Skeletal muscle satellite cell (primary cell): Measurements from ENCODE around the gene KPNB1. TPM values are rescaled to one million over a fixed set of nuclear protein-coding genes. Genes with fewer than 3 reads are reported as not detected.

Experiments
- H3K27me3 ChIP-seq: 2 replicates; pipeline ENCODE4 v1.7.0; 2013; ENCODE audit warnings: low read length; ENCODE audit not compliant: control insufficient read depth, insufficient read depth
- H3K36me3 ChIP-seq: 2 replicates; pipeline ENCODE4 v1.7.0; 2013; ENCODE audit warnings: mild to moderate bottlenecking, control low read depth, low read length; ENCODE audit not compliant: insufficient read depth
- H3K4me1 ChIP-seq: 2 replicates; pipeline ENCODE4 v1.7.0; 2013; ENCODE audit warnings: low read length; ENCODE audit not compliant: control insufficient read depth, insufficient read depth
- H3K4me2 ChIP-seq: 2 replicates; pipeline ENCODE4 v1.7.0; 2013; ENCODE audit warnings: mild to moderate bottlenecking, low read length
- H3K4me3 ChIP-seq: 2 replicates; pipeline ENCODE4 v1.7.0; 2013; ENCODE audit warnings: low read length
- H3K9ac ChIP-seq: 2 replicates; pipeline ENCODE4 v1.7.0; 2013; ENCODE audit warnings: mild to moderate bottlenecking, low read depth, low read length, moderate library complexity
- H3K9me3 ChIP-seq: replicated peaks from 2 replicates; pipeline ENCODE4 v1.7.0; 2013; ENCODE audit warnings: mild to moderate bottlenecking, control low read depth, low read length
- small RNA-seq: library from RNA; depleted of rRNA; stranded (forward); fragments of <200 nt; gene quantifications from one replicate; pipeline ENCODE3, GENCODE V24; 2012

The KPNB1 gene

DNA sequence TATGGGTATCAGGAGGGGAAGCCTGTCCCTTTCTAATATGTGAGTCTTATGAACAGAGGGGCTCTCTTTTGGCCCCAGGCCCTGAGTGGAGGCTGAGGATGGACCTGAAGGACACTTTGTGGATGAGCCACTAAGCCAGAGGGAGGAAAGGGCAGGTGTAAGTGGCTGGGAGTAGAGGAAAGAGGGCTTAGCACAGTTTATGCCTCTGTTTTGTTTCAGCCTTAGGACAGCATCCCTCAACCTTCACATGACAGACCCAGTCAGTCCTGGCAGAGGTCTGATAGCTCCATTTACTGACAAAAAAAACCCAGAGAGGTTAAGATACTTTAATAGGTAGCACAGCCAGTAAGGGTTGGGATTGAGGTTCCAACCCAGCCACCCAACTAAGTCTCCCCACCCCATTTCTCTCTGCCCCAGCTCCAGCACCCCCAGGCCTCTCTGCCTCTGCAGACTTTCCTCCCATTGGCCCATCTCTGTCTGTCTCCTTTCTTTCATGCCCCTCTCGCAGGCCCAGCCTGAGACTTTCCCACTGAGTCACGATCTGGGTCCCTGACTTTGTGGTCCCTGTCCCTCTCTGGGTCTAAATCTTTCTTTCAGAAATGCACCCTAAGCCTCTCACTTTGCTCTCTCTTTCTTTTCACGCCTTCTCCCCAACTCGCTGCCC is 78.6 kb downstream of the KPNB1 start:
- Histone ChIP-seq H3K4me3 (no peak overlapping the region), H3K9ac (no peak overlapping the region), H3K4me1 (no peaks in the 10 kb centered on the region), H3K4me2 (no peak overlapping the region), H3K27me3 (peaks cover 88% of the 10 kb centered on the region), H3K36me3 (no peaks in the 10 kb centered on the region), H3K9me3 (no peaks in the 10 kb centered on the region)

DNA sequence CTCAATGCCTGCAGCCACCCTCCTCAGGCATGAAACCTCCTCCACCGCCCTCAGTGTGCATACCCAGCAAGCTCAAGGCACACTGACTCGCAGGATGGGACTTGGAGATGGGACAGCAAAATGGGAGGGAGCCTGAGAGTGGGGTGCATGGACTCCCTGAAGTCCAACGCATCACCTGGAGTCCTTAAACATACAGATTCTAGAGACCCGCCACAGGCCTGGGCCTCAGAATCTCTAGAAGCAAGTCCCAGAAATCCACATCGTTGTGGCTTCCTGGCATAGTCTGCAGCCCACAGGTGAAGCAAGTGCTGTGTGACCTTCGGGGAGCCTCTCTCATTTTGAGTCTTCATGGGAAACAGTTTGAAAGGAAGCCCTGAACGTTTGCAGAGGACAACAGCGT is 79.8 kb downstream of the KPNB1 start:
- Histone ChIP-seq H3K36me3 (no peaks in the 10 kb centered on the region), H3K9me3 (no peaks in the 10 kb centered on the region), H3K27me3 (peaks cover 90% of the 10 kb centered on the region), H3K4me2 (no peak overlapping the region), H3K4me1 (no peaks in the 10 kb centered on the region), H3K4me3 (no peak overlapping the region), H3K9ac (no peak overlapping the region)

DNA sequence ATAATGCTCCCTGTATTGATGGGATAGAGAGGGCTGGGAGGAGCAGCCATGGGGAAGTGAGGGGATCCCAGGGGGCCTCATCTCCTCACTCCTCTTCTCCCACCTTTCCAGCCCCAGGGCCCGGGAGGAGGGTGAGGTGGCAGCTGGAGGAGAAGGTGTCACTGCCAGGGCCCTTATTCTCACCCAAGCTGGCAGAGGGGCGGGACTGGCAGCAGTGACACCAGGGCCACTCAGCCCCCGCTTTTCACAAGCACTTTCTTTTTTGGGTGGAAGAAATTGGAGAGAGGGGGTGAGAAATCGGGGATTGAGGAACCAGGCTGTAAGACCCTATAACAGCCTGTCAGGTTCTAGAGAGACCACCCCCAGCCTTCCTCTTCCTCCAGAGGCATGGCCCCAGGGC is 81.0 kb downstream of the KPNB1 start:
- H3K36me3 ChIP-seq = no peaks in the 10 kb centered on the region
- H3K4me2 ChIP-seq = no peak overlapping the region
- H3K9ac ChIP-seq = no peak overlapping the region
- no peaks in the 10 kb centered on the region for H3K9me3 ChIP-seq
- H3K4me3 ChIP-seq = no peak overlapping the region
- H3K27me3 ChIP-seq = peaks cover 91% of the 10 kb centered on the region
- no peaks in the 10 kb centered on the region for H3K4me1 ChIP-seq

DNA sequence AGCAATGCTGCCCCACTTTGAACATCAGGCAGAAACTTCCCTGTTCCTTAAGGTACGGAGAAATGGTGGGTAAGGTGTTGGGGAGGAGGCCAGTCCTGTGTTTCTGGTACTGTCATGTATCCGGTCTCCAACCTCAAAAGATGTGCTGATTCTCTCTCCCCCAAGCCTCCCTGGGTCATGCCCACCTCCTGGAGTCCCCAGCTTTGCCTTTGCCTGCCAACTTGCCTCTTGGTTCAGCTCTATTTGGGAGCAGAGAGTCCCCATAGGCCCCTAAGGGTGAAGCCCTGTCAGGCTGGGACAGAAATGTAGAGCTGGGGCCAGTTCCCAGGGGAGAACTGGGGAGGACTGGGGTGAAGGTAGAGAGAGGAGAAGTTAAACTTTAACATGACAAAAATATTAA is 81.7 kb downstream of the KPNB1 start:
- Histone ChIP-seq H3K4me3 (no peak overlapping the region), H3K4me2 (no peak overlapping the region), H3K27me3 (peaks cover 91% of the 10 kb centered on the region), H3K9ac (no peak overlapping the region), H3K36me3 (no peaks in the 10 kb centered on the region), H3K9me3 (no peaks in the 10 kb centered on the region), H3K4me1 (no peaks in the 10 kb centered on the region)

DNA sequence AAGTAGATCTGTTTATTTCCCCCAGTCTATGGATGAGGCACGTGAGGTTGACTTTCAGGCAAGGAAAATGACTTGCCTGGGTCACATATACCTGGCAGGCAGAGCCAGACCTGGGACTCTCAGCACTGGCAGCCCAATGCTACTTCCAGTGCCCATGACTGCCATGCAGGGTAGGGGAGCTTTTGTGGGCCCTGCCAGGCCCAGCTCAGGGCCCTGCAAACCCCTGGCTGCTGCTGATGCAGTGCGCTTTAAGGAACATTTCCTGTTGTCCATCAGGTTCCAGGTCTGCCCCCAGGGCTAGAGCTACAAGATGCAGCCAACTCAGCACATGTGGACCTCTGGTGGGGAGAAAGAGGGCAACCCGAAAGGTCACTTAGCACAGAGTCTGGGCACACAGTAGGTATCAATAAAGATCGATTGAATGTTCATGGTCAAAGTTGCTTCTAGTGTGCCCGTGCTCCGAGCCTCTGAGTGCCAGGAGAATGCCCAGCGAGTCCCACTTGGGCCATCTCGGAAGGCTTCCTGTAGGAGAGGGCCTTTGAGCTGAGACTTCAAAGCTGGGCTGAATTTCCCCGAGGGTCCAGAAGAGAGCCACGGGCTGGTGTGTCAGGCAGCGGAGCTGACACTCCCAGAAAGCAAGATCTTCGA is 82.8 kb downstream of the KPNB1 start:
- H3K4me1 ChIP-seq = no peaks in the 10 kb centered on the region
- peaks cover 91% of the 10 kb centered on the region for H3K27me3 ChIP-seq
- no peak overlapping the region for H3K4me2 ChIP-seq
- no peaks in the 10 kb centered on the region for H3K36me3 ChIP-seq
- H3K9ac ChIP-seq = no peak overlapping the region
- no peaks in the 10 kb centered on the region for H3K9me3 ChIP-seq
- H3K4me3 ChIP-seq = no peak overlapping the region

DNA sequence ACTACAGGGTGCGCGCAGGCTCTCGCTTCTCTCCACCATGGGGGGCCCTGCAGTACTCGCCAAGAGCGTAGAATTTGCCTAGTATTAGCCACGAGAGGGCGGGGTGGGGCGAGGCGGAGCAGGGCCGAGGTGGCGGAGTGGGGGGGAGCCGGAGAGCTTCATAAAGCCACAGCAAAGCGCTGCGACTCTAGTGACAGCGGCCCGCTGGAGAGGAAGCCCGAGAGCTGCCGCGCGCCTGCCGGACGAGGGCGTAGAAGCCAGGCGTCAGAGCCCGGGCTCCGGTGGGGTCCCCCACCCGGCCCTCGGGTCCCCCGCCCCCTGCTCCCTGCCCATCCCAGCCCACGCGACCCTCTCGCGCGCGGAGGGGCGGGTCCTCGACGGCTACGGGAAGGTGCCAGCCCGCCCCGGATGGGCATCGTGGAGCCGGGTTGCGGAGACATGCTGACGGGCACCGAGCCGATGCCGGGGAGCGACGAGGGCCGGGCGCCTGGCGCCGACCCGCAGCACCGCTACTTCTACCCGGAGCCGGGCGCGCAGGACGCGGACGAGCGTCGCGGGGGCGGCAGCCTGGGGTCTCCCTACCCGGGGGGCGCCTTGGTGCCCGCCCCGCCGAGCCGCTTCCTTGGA is 83.4 kb downstream of the KPNB1 start, which contains the start of gene TBX21:
TBX21 (plus strand) TSS at position 190 of the 627 bp plus-strand sequence; CDS start at position 409, 219 bp downstream.
- no peak within 1 kb of the TSS for H3K4me3 ChIP-seq
- H3K9ac ChIP-seq = no peak within 1 kb of the TSS
- H3K9me3 ChIP-seq = no peaks in the 10 kb centered on the region
- H3K36me3 ChIP-seq = no peaks in the 10 kb centered on the region
- H3K4me2 ChIP-seq = peak within 1 kb of the TSS; percentile 56
- H3K27me3 ChIP-seq = peaks cover 87% of the 10 kb centered on the region
- H3K4me1 ChIP-seq = no peaks in the 10 kb centered on the region

DNA sequence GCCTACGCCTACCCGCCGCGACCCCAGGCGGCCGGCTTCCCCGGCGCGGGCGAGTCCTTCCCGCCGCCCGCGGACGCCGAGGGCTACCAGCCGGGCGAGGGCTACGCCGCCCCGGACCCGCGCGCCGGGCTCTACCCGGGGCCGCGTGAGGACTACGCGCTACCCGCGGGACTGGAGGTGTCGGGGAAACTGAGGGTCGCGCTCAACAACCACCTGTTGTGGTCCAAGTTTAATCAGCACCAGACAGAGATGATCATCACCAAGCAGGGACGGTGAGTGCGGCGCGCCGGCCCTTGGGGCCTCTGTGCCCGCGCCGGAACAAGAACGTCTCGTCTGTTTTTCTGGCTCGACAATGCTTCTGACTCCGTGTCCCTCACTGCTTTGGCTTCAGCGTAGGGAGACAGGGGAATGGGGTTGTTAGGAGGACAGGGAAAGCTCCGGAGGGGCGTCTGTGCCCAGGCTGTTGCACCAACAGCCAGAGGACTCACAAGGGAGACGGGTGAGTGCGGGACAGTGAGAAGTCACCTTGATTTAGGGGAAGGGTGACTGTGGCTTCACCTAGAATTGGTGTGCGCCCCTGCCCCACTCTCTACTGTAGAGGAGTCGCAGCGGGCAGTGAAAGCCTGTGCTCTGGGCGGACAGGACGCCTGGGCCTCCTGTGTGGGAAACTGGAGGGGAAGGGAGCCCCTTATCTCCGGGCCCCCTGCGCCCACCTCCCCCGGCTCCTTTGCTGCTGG is 84.1 kb downstream of the KPNB1 start:
- Histone ChIP-seq H3K4me2 (peak overlapping the region; percentile 56), H3K4me3 (no peak overlapping the region), H3K9ac (no peak overlapping the region)

DNA sequence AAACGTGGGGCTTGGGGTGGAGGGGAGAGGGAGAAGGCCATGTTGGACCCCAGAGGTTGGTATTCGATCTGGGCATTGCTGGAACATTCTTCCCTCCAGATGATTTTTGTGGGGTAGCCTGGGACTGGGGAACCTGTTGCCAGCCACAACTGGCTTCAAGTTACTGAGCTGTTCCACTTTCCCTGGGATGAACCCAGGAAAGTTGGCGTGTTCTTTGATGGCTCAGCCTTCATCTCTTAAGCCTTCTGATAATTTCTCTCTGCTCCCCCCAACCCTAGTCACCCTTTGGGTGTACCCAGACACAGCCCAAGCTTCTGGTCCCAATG is 85.4 kb downstream of the KPNB1 start:
- H3K9me3 ChIP-seq = no peaks in the 10 kb centered on the region
- no peak overlapping the region for H3K4me3 ChIP-seq
- H3K4me1 ChIP-seq = no peaks in the 10 kb centered on the region

More for the DNA sequence above, 84.1 kb downstream of the KPNB1 start:
- no peaks in the 10 kb centered on the region for H3K36me3 ChIP-seq
- peaks cover 83% of the 10 kb centered on the region for H3K27me3 ChIP-seq
- H3K9me3 ChIP-seq = no peaks in the 10 kb centered on the region
- no peaks in the 10 kb centered on the region for H3K4me1 ChIP-seq

More for the DNA sequence above, 85.4 kb downstream of the KPNB1 start:
- Histone ChIP-seq H3K36me3 (no peaks in the 10 kb centered on the region), H3K4me2 (no peak overlapping the region), H3K9ac (no peak overlapping the region), H3K27me3 (peaks cover 76% of the 10 kb centered on the region)

Small RNAs within 50 kb of the gene (small RNA-seq; reads per million reads assigned to genes)
- not detected for gene AC015674.1
